Trophoblast cell (in vitro differentiated cells and primary cell): Measurements from ENCODE around the gene PKLR.
A peak's percentile ranks its signal among the peaks of the same experiment; 100 is the strongest.
"Not testable (repeated sequence)": the region's sequence is repeated elsewhere in the genome, so short reads cannot be mapped to it uniquely, and the experiment has no call there.

ENCODE experiments used
- DNase-seq, 2 donors: peaks; one replicate each; pipeline ENCODE4 v3.0.0-alpha.2; 2016
- H2AFZ ChIP-seq: 2 replicates; pipeline ENCODE4 v1.6.1; 2013; ENCODE audit warnings: low read length, moderate library complexity, mild to moderate bottlenecking; ENCODE audit not compliant: insufficient read depth, poor library complexity
- H2AK5ac ChIP-seq: 2 replicates; pipeline ENCODE4 v1.6.1; 2013; ENCODE audit warnings: mild to moderate bottlenecking, low read length
- H2BK120ac ChIP-seq: 2 replicates; pipeline ENCODE4 v1.6.1; 2013; ENCODE audit warnings: low read length, mild to moderate bottlenecking, moderate library complexity; ENCODE audit not compliant: insufficient read depth, poor library complexity
- H2BK12ac ChIP-seq: 2 replicates; pipeline ENCODE4 v1.6.1; 2013; ENCODE audit warnings: mild to moderate bottlenecking, low read length, moderate library complexity
- H2BK5ac ChIP-seq: 2 replicates; pipeline ENCODE4 v1.6.1; 2013; ENCODE audit warnings: low read length, low read depth, moderate library complexity, mild to moderate bottlenecking; ENCODE audit not compliant: poor library complexity
- H3K14ac ChIP-seq: 2 replicates; pipeline ENCODE4 v1.6.1; 2013; ENCODE audit warnings: mild to moderate bottlenecking, low read length
- H3K18ac ChIP-seq: 2 replicates; pipeline ENCODE4 v1.6.1; 2013; ENCODE audit warnings: mild to moderate bottlenecking, low read length
- H3K23ac ChIP-seq: 2 replicates; pipeline ENCODE4 v1.6.1; 2013; ENCODE audit warnings: low read length
- H3K27ac ChIP-seq: 2 replicates; pipeline ENCODE4 v1.5.1; 2013; ENCODE audit warnings: low read depth, mild to moderate bottlenecking, inconsistent platforms, low read length, moderate library complexity
- H3K27me3 ChIP-seq: 2 replicates; pipeline ENCODE4 v1.6.1; 2013; ENCODE audit warnings: inconsistent platforms, mild to moderate bottlenecking, low read length, moderate library complexity; ENCODE audit not compliant: insufficient read depth
- H3K36me3 ChIP-seq, 2 experiments: 1 replicate in 1 of 2; 2 replicates in 1 of 2; pipeline ENCODE4 v1.6.1; 2013; ENCODE audit warnings: low read length in 2 of 2, mild to moderate bottlenecking in 2 of 2, moderate library complexity in 1 of 2; ENCODE audit not compliant: insufficient read depth in 2 of 2, control insufficient read depth in 1 of 2
- H3K4ac ChIP-seq: 2 replicates; pipeline ENCODE4 v1.6.1; 2013; ENCODE audit warnings: low read depth, mild to moderate bottlenecking, low read length, moderate library complexity
- H3K4me1 ChIP-seq, 2 experiments: 1 replicate in 1 of 2; 2 replicates in 1 of 2; pipeline ENCODE4 v1.6.1; 2013; ENCODE audit warnings: low read length in 2 of 2, mild to moderate bottlenecking in 2 of 2, moderate library complexity in 1 of 2; ENCODE audit not compliant: insufficient read depth in 2 of 2, control insufficient read depth in 1 of 2
- H3K4me2 ChIP-seq: 2 replicates; pipeline ENCODE4 v1.6.1; 2013; ENCODE audit warnings: inconsistent platforms, mild to moderate bottlenecking, low read length, moderate library complexity
- H3K4me3 ChIP-seq: 2 replicates; pipeline ENCODE4 v1.5.1; 2013; ENCODE audit warnings: mild to moderate bottlenecking, low read depth, low read length, inconsistent platforms
- H3K79me1 ChIP-seq: one replicate; pipeline ENCODE4 v1.6.1; 2013; ENCODE audit warnings: low read length
- H3K79me2 ChIP-seq: 2 replicates; pipeline ENCODE4 v1.6.1; 2013; ENCODE audit warnings: low read length, mild to moderate bottlenecking; ENCODE audit not compliant: control insufficient read depth, insufficient read depth, poor library complexity
- H3K9ac ChIP-seq: 2 replicates; pipeline ENCODE4 v1.6.1; 2013; ENCODE audit warnings: mild to moderate bottlenecking, low read length
- H3K9me3 ChIP-seq: 2 replicates; pipeline ENCODE4 v1.6.1; 2013; ENCODE audit warnings: low read depth, mild to moderate bottlenecking, control low read depth, inconsistent platforms, low read length; ENCODE audit not compliant: insufficient read depth
- H4K12ac ChIP-seq: 2 replicates; pipeline ENCODE4 v1.6.1; 2013; ENCODE audit warnings: low read depth, mild to moderate bottlenecking, low read length, moderate library complexity
- H4K8ac ChIP-seq: 2 replicates; pipeline ENCODE4 v1.6.1; 2013; ENCODE audit warnings: low read depth, mild to moderate bottlenecking, low read length, moderate library complexity
- H4K91ac ChIP-seq: one replicate; pipeline ENCODE4 v1.6.1; 2013; ENCODE audit warnings: low read depth, mild to moderate bottlenecking, low read length, moderate library complexity
- WGBS: extraction: QIAGEN DNeasy Blood & Tissue Kit; methylation state at CpG from one replicate; pipeline ENCODE4 v1.1.7; 2013; ENCODE audit warnings: missing lambda C conversion rate; ENCODE audit not compliant: insufficient read length, insufficient coverage; ENCODE audit errors: extremely low coverage; 5-methylcytosine and 5-hydroxymethylcytosine counted together

The PKLR gene

GRCh38 chr1:155295183-155295941 is 5.9 kb downstream of the PKLR start:
- H3K9ac ChIP-seq, result no peak overlapping the region
- no peak overlapping the region for H3K14ac ChIP-seq
- peaks cover 2% of the 10 kb centered on the region for H3K9me3 ChIP-seq
- no peak for DNase-seq
- no peaks in the 10 kb centered on the region for H3K79me1 ChIP-seq
- no peaks in the 10 kb centered on the region for H3K36me3 ChIP-seq
- no peak overlapping the region for H3K4ac ChIP-seq
- no peak overlapping the region for H3K18ac ChIP-seq
- H2BK120ac ChIP-seq, result no peak overlapping the region
- H4K91ac ChIP-seq, result no peak overlapping the region
- no peak overlapping the region for H2BK5ac ChIP-seq
- no peaks in the 10 kb centered on the region for H3K4me1 ChIP-seq
- no peak overlapping the region for H4K8ac ChIP-seq
- H3K4me3 ChIP-seq, result no peak overlapping the region
- WGBS, result no CpG with 5 or more reads among the region's 47 CpGs
- H3K79me2 ChIP-seq, result no peaks in the 10 kb centered on the region
- H4K12ac ChIP-seq, result no peak overlapping the region
- H3K27ac ChIP-seq, result no peak overlapping the region
- no peak overlapping the region for H2BK12ac ChIP-seq
- H2AK5ac ChIP-seq, result no peak overlapping the region
- no peak overlapping the region for H3K23ac ChIP-seq
- H3K4me2 ChIP-seq, result no peak overlapping the region
- H3K27me3 ChIP-seq, result peaks cover 14% of the 10 kb centered on the region
- H2AFZ ChIP-seq, result no peak overlapping the region

GRCh38 chr1:155294520-155295182 is 6.6 kb downstream of the PKLR start:
- WGBS, result no CpG with 5 or more reads among the region's 46 CpGs
- H3K9ac ChIP-seq, result no peak overlapping the region
- H4K91ac ChIP-seq, result no peak overlapping the region
- no peak for DNase-seq
- H3K4me3 ChIP-seq, result no peak overlapping the region
- peaks cover 14% of the 10 kb centered on the region for H3K27me3 ChIP-seq
- no peak overlapping the region for H2AK5ac ChIP-seq
- H3K79me1 ChIP-seq, result no peaks in the 10 kb centered on the region
- H3K36me3 ChIP-seq, result no peaks in the 10 kb centered on the region
- H3K18ac ChIP-seq, result no peak overlapping the region
- H3K23ac ChIP-seq, result no peak overlapping the region
- H2BK12ac ChIP-seq, result no peak overlapping the region
- H2BK5ac ChIP-seq, result no peak overlapping the region
- no peaks in the 10 kb centered on the region for H3K79me2 ChIP-seq
- no peak overlapping the region for H2AFZ ChIP-seq
- H4K8ac ChIP-seq, result no peak overlapping the region
- peaks cover 2% of the 10 kb centered on the region for H3K9me3 ChIP-seq
- no peak overlapping the region for H4K12ac ChIP-seq
- no peak overlapping the region for H2BK120ac ChIP-seq
- H3K14ac ChIP-seq, result no peak overlapping the region
- H3K4me2 ChIP-seq, result no peak overlapping the region
- H3K27ac ChIP-seq, result no peak overlapping the region
- no peak overlapping the region for H3K4ac ChIP-seq
- H3K4me1 ChIP-seq, result no peaks in the 10 kb centered on the region

- no peak overlapping the region for H3K18ac ChIP-seq
- no peak overlapping the region for H3K4me2 ChIP-seq
- H2BK120ac ChIP-seq, result no peak overlapping the region
- no peak overlapping the region for H3K4me3 ChIP-seq
- no peak overlapping the region for H3K4ac ChIP-seq
- no peak overlapping the region for H4K8ac ChIP-seq
- no peaks in the 10 kb centered on the region for H3K4me1 ChIP-seq
- H3K27ac ChIP-seq, result no peak overlapping the region
- no peaks in the 10 kb centered on the region for H3K36me3 ChIP-seq
- no peak overlapping the region for H4K91ac ChIP-seq
- no peak overlapping the region for H2AFZ ChIP-seq
- no peak overlapping the region for H3K14ac ChIP-seq
- H4K12ac ChIP-seq, result no peak overlapping the region
- H3K23ac ChIP-seq, result no peak overlapping the region
- DNase-seq, result no peak
- WGBS, result no CpG with 5 or more reads among the region's 17 CpGs
- peaks cover 14% of the 10 kb centered on the region for H3K27me3 ChIP-seq
- no peak overlapping the region for H2AK5ac ChIP-seq
- no peaks in the 10 kb centered on the region for H3K79me2 ChIP-seq
- H3K79me1 ChIP-seq, result no peaks in the 10 kb centered on the region
- H3K9ac ChIP-seq, result no peak overlapping the region
- H2BK5ac ChIP-seq, result no peak overlapping the region
- H3K9me3 ChIP-seq, result peaks cover 2% of the 10 kb centered on the region
- no peak overlapping the region for H2BK12ac ChIP-seq
Observed at GRCh38 chr1:155293086-155293749, 8.0 kb downstream of the PKLR start.

GRCh38 chr1:155291006-155291405 is 10.2 kb downstream of the PKLR start:
- WGBS, result no CpG with 5 or more reads among the region's 10 CpGs
- not testable (repeated sequence) for H2BK12ac ChIP-seq, H3K36me3 ChIP-seq

More at GRCh38 chr1:155291006-155291405, 10.2 kb downstream of the PKLR start:
- not testable (repeated sequence) for H2AFZ ChIP-seq, H3K4me3 ChIP-seq, H3K9me3 ChIP-seq, H3K4me1 ChIP-seq, H3K9ac ChIP-seq, H3K4ac ChIP-seq, H3K4me2 ChIP-seq, H4K91ac ChIP-seq, H2AK5ac ChIP-seq, H4K8ac ChIP-seq, H2BK120ac ChIP-seq, H3K79me2 ChIP-seq, H3K18ac ChIP-seq, H2BK5ac ChIP-seq, H3K14ac ChIP-seq, H4K12ac ChIP-seq, H3K27ac ChIP-seq, H3K79me1 ChIP-seq, H3K23ac ChIP-seq
- peak; percentile 30 to 69 for DNase-seq
- peaks cover 14% of the 10 kb centered on the region for H3K27me3 ChIP-seq
